Astrocyte of the cerebellum (primary cell): ENCODE results near the gene NDC1.

Source experiments
- DNase-seq: peaks from one replicate; pipeline ENCODE4 v3.0.0-alpha.2; 2011; ENCODE audit warnings: low read depth
- H3K4me3 ChIP-seq: 2 replicates; pipeline ENCODE4 v1.5.1; 2011; ENCODE audit warnings: mild to moderate bottlenecking, low read depth, low read length, moderate library complexity
- CTCF ChIP-seq: IDR thresholded peaks from 2 replicates; pipeline ENCODE4 v1.5.1; 2012; ENCODE audit warnings: low read length, low read depth, moderate library complexity, mild to moderate bottlenecking; ENCODE audit errors: missing control alignments
- in situ Hi-C: cut with HindIII; loops from 2 replicates; pipeline ENCODE4 v1.10.0; 2017; ENCODE audit warnings: low sequenced_read_pairs

Gene NDC1

GRCh38 chr1:53718443-53718842 is 119.7 kb downstream of the NDC1 start:
- DNase-seq = no peak
- no peak overlapping the region for H3K4me3 ChIP-seq
- TF ChIP-seq CTCF = no peak
- in situ Hi-C loops = no loop called here

- in situ Hi-C loops = no loop called here
- DNase-seq = no peak
- H3K4me3 ChIP-seq = no peak overlapping the region
- TF ChIP-seq CTCF = no peak
These were observed 120.9 kb downstream of the NDC1 start for GRCh38 chr1:53717025-53717804.

- no peak for TF ChIP-seq CTCF
- DNase-seq = no peak
- in situ Hi-C loops = no loop called here
- no peak overlapping the region for H3K4me3 ChIP-seq
These were observed 121.9 kb downstream of the NDC1 start for GRCh38 chr1:53716150-53716549.

GRCh38 chr1:53715478-53715877 is 122.6 kb downstream of the NDC1 start:
- H3K4me3 ChIP-seq = no peak overlapping the region
- TF ChIP-seq CTCF = peak; percentile 59
- in situ Hi-C loops = no loop called here
- no peak for DNase-seq
